ENCODE results near the gene SCGN. TPM values are rescaled to one million over a fixed set of nuclear protein-coding genes. Genes with fewer than 3 reads are reported as not detected.

The SCGN gene
- total RNA-seq, 2 experiments from 2014 or later: not detected

- no peak overlapping the region for H3K27ac Mint-ChIP-seq
- intact Hi-C loops (cut with micrococcal nuclease): no loop called here
These were observed 13.4 kb downstream of the SCGN start for GRCh38 chr6:25665455-25665854.

DNA sequence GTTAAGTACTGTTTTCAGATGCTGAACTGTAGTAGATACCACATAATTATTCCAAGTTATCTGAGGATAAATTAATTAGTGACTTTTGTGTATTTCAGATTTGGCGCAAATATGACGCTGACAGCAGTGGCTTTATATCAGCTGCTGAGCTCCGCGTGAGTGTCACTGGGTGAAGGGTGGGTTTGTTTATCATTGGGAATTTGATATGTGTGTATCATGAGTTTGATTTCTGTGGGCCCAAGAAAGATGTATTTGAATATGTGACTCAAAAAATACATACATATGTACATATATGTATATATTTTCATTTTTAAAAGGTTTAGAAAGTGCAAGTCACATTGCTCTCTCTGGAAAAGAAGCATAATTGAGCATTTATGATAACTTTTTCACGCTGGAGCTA is 17.4 kb downstream of the SCGN start:
- DNase-seq (no peak), ATAC-seq (no peak)
- intact Hi-C loops (cut with micrococcal nuclease): no loop called here
- Mint-ChIP-seq H3K9me3 (no peaks in the 10 kb centered on the region), H3K4me3 (no peak overlapping the region), H3K36me3 (ENCODE audit: low read depth) (no peaks in the 10 kb centered on the region), H3K4me1 (ENCODE audit: low read depth) (no peaks in the 10 kb centered on the region), H3K27ac (no peak overlapping the region), H3K27me3 (peaks cover 16% of the 10 kb centered on the region)
- POLR2A ChIA-PET: no interaction called here
- CTCF ChIA-PET: interaction anchor here (1.2 to 1.4 kb wide), 2 partner anchors 14 to 31 kb away, joined by 3 read pairs; no protein-coding TSS in a partner anchor
- TF ChIP-seq, protein P1, sequence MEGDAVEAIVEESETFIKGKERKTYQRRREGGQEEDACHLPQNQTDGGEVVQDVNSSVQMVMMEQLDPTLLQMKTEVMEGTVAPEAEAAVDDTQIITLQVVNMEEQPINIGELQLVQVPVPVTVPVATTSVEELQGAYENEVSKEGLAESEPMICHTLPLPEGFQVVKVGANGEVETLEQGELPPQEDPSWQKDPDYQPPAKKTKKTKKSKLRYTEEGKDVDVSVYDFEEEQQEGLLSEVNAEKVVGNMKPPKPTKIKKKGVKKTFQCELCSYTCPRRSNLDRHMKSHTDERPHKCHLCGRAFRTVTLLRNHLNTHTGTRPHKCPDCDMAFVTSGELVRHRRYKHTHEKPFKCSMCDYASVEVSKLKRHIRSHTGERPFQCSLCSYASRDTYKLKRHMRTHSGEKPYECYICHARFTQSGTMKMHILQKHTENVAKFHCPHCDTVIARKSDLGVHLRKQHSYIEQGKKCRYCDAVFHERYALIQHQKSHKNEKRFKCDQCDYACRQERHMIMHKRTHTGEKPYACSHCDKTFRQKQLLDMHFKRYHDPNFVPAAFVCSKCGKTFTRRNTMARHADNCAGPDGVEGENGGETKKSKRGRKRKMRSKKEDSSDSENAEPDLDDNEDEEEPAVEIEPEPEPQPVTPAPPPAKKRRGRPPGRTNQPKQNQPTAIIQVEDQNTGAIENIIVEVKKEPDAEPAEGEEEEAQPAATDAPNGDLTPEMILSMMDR (IDR thresholded peaks at IDR 0.05): no peak

More at GRCh38 chr6:25665455-25665854, 13.4 kb downstream of the SCGN start:
- DNase-seq (no peak), ATAC-seq (no peak)
- no peak overlapping the region for H3K4me3 Mint-ChIP-seq
- no peaks in the 10 kb centered on the region for H3K4me1 Mint-ChIP-seq (ENCODE audit: low read depth)
- H3K9me3 Mint-ChIP-seq: no peaks in the 10 kb centered on the region
- TF ChIP-seq, protein P1 (IDR thresholded peaks at IDR 0.05): no peak
- peaks cover 24% of the 10 kb centered on the region for H3K27me3 Mint-ChIP-seq
- ChIA-PET POLR2A (no interaction called here), CTCF (no interaction called here)
- H3K36me3 Mint-ChIP-seq (ENCODE audit: low read depth): no peaks in the 10 kb centered on the region

GRCh38 chr6:25670208-25670607 is 18.2 kb downstream of the SCGN start:
- Mint-ChIP-seq H3K36me3 (ENCODE audit: low read depth) (no peaks in the 10 kb centered on the region), H3K4me1 (ENCODE audit: low read depth) (no peaks in the 10 kb centered on the region), H3K4me3 (no peak overlapping the region), H3K27ac (no peak overlapping the region), H3K9me3 (no peaks in the 10 kb centered on the region), H3K27me3 (peaks cover 11% of the 10 kb centered on the region)
- TF ChIP-seq, protein P1 (IDR thresholded peaks at IDR 0.05): no peak
- CTCF ChIA-PET: interaction anchor here (1.1 to 1.4 kb wide), 3 partner anchors 13 to 48 kb away, joined by 3 read pairs; no protein-coding TSS in a partner anchor
- DNase-seq (no peak), ATAC-seq (no peak)
- intact Hi-C loops (cut with micrococcal nuclease): no loop called here
- POLR2A ChIA-PET: no interaction called here

DNA sequence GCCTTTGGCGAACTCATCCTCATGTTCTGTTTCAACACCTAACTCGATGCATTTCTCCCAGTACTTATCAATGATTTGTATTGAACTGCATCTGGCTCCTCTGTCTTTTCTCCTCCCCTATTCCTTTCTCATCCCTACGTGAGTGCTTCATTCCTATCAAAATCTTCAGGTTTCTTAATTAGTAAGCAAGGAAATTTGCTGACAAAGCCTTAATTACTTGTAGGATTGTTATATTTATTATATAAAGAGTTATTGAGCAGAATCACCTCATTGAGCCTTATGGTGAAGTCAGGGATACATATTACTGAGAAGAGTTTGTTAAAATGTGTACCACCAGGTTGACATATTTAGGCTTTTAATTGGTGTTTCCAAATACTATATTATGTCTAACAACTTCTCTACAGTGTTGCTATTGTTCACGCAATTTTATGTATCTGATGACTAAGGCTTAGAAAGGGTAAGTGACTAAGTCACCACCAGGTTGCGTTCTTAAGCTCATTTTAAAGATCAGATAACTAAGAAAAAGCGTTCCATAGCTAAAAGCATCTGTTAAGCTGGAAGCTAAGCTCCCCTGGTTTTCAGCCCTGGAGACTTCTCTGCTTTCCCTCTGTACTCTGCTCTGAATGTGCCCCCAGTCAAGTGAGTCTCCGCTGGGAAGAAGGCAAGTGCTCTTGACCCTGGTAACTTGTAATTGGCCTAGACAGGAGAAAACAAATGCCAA is 18.9 kb downstream of the SCGN start:
- no peak for DNase-seq
- CTCF ChIA-PET: interaction anchor here (1.1 to 1.4 kb wide), 4 partner anchors 12 to 47 kb away, joined by 3 read pairs; no protein-coding TSS in a partner anchor
- H3K27ac Mint-ChIP-seq: no peak overlapping the region
- H3K27me3 Mint-ChIP-seq: peaks cover 11% of the 10 kb centered on the region
- intact Hi-C loops (cut with micrococcal nuclease): no loop called here
- no peak overlapping the region for H3K4me3 Mint-ChIP-seq
- POLR2A ChIA-PET: no interaction called here
- no peaks in the 10 kb centered on the region for H3K36me3 Mint-ChIP-seq (ENCODE audit: low read depth)
- no peaks in the 10 kb centered on the region for H3K4me1 Mint-ChIP-seq (ENCODE audit: low read depth)
- no peaks in the 10 kb centered on the region for H3K9me3 Mint-ChIP-seq
- ATAC-seq: no peak
- TF ChIP-seq, protein P1 (IDR thresholded peaks at IDR 0.05): no peak

- Mint-ChIP-seq H3K27ac (no peak overlapping the region), H3K36me3 (ENCODE audit: low read depth) (no peaks in the 10 kb centered on the region), H3K4me1 (ENCODE audit: low read depth) (no peaks in the 10 kb centered on the region), H3K4me3 (no peak overlapping the region), H3K27me3 (peaks cover 11% of the 10 kb centered on the region), H3K9me3 (no peaks in the 10 kb centered on the region)
- TF ChIP-seq, protein P1 (IDR thresholded peaks at IDR 0.05): no peak
- intact Hi-C loops (cut with micrococcal nuclease): no loop called here
- CTCF ChIA-PET: interaction anchor here (1.1 kb wide), 1 partner anchor 13 kb away, joined by 3 read pairs; no protein-coding TSS in a partner anchor
- DNase-seq: no peak
- POLR2A ChIA-PET: no interaction called here
- no peak for ATAC-seq
These were observed 19.6 kb downstream of the SCGN start for GRCh38 chr6:25671652-25672051.
